ENCODE data around the gene CHMP1B.

The CHMP1B gene

DNA sequence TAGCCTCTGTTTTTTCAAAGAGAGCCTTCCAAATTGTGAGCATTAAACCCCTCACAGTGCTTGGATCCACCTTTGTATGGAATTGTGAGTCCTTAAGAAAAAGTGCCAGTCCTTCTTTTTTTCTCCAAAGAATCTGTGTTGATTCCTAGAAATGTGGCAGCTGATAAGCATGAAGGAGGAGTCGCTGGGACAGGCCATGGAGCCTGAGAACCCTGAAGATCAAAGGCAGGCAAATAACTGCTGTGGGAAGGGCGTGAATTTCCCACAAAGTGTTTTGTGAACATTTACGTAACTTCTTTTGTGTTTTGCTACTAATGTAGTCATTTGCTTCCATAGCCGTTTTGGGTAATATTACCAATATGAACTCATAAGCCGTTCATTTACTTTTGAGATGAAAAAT lies 27.7 kb upstream of the CHMP1B start:
- H3K4me1 Mint-ChIP-seq = no peaks in the 10 kb centered on the region
- H3K4me3 Mint-ChIP-seq = no peak overlapping the region
- ATAC-seq (no peak), DNase-seq (no peak)
- no peaks in the 10 kb centered on the region for H3K27me3 Mint-ChIP-seq
- H3K27ac Mint-ChIP-seq = no peak overlapping the region
- H3K9me3 Mint-ChIP-seq = no peaks in the 10 kb centered on the region

DNA sequence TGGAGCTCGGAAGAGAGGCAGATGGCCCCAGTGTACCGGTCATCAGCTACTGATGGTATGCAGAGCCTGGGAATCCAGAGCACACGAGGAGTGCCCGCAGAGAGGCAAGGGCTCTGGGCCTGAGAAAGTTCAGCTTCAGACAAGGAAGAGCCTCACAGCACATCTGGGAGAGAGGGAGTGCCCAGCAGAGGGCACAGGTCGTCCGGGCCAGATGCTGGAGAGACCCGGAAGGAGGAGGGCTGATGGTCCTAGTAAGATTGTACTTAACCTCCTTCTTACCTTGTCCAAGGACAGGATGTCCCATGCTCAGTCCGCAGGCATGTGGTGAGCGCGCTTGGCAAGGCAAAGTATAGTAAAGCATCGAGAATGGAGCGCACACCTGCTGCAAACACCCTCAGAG lies 24.4 kb upstream of the CHMP1B start:
- no peak overlapping the region for H3K27ac Mint-ChIP-seq

DNA sequence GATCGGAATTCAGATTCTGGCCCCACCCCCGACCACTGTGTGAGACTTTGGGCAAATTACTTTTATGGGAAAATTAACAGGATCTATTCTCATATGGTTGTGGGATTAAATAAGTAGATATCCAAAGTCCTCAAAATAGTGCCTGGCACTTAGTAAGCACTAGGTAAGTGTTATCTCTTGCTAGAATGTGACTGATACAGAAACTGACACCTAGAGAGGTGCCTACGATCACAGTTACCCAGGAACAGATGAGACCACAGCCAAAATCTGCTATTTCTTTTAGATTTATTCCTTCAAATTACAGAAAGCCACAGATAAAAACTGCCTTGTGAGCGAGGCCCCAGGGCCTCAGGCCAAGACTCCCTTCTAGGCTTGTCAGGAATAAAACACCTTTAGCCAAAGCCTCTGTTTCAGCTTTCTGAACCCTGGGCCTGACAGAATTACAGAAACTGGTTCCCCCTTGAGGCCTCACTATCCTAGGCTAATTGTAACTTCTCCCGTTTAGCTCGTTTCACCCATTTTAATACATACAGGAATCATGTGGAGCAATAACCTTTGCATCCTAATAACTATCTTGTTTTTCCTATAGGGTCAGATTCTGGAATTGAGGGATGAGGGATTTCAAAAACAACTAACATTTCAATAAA lies 22.3 kb upstream of the CHMP1B start:
- DNase-seq (no peak), ATAC-seq (peak; percentile 65)
- no peaks in the 10 kb centered on the region for H3K4me1 Mint-ChIP-seq
- H3K4me3 Mint-ChIP-seq = no peak overlapping the region
- H3K27ac Mint-ChIP-seq = no peak overlapping the region
- H3K27me3 Mint-ChIP-seq = no peaks in the 10 kb centered on the region
- H3K9me3 Mint-ChIP-seq = no peaks in the 10 kb centered on the region

More for the DNA sequence above, 24.4 kb upstream of the CHMP1B start:
- H3K4me1 Mint-ChIP-seq = no peaks in the 10 kb centered on the region
- H3K9me3 Mint-ChIP-seq = no peaks in the 10 kb centered on the region
- ATAC-seq (no peak), DNase-seq (no peak)
- no peaks in the 10 kb centered on the region for H3K27me3 Mint-ChIP-seq
- no peak overlapping the region for H3K4me3 Mint-ChIP-seq

DNA sequence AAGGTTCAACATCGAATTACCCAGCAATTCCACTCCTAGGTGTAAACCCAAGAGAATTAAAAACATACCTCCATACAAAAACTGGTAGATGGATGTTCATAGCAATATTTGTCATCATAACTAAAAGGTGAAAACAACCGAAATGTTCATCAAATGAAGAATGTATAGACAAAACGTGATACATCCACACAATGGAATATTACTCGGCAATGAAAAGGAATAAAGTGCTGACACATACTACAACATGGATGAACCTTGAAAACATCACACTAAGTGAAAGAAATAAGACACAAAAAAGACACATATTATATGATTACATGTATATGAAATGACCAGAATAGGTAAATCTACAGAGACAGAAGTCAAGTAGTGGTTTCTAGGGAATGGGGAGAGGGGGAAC lies 20.6 kb upstream of the CHMP1B start:
- Mint-ChIP-seq H3K27me3 (no peaks in the 10 kb centered on the region), H3K4me3 (no peak overlapping the region), H3K4me1 (no peaks in the 10 kb centered on the region), H3K27ac (no peak overlapping the region), H3K9me3 (no peaks in the 10 kb centered on the region)
- no peak for ATAC-seq
- DNase-seq = no peak

DNA sequence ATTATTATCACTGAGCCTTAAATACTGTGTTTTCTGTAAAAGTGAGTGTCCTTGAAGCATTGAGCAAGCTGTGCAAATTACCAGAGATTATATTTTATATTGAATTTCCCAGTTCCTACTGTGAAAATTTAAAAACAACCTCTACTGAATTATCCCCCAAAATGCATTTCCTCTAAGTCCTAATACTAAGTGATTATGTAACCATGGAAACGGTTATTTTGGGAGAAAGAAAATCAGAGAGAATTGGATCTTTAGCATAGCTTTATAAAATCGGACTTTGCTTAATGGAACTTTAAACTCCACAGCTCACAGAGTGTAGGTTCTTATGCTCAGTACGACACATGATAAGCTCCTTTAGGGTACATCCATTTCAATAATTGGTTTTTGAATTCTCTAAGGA lies 19.3 kb upstream of the CHMP1B start:
- no peaks in the 10 kb centered on the region for H3K9me3 Mint-ChIP-seq
- no peak overlapping the region for H3K27ac Mint-ChIP-seq
- H3K4me1 Mint-ChIP-seq = no peaks in the 10 kb centered on the region
- DNase-seq (no peak), ATAC-seq (no peak)
- no peaks in the 10 kb centered on the region for H3K27me3 Mint-ChIP-seq
- H3K4me3 Mint-ChIP-seq = no peak overlapping the region

DNA sequence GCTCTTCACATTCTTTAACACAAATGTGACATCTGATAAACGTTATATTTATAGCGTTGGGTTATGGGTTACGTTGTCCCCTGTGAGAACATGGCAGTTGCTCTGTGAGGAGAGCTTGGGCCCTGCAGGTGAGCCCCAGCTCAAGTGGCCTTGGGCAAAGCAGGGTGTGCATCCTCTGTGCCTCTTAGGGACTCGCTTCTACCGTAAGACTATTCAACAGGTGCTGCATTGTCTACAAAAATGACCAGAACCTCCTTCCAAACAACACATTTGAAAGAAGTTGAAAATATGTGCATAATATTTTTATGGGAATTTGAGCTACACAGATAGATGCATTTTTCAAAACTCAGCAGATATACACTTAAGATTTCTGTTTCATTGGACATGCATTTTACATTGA lies 16.4 kb upstream of the CHMP1B start:
- no peaks in the 10 kb centered on the region for H3K27me3 Mint-ChIP-seq
- H3K9me3 Mint-ChIP-seq = no peaks in the 10 kb centered on the region
- H3K4me3 Mint-ChIP-seq = no peak overlapping the region
- no peak for DNase-seq
- ATAC-seq = no peak
- H3K4me1 Mint-ChIP-seq = no peaks in the 10 kb centered on the region
- H3K27ac Mint-ChIP-seq = no peak overlapping the region

DNA sequence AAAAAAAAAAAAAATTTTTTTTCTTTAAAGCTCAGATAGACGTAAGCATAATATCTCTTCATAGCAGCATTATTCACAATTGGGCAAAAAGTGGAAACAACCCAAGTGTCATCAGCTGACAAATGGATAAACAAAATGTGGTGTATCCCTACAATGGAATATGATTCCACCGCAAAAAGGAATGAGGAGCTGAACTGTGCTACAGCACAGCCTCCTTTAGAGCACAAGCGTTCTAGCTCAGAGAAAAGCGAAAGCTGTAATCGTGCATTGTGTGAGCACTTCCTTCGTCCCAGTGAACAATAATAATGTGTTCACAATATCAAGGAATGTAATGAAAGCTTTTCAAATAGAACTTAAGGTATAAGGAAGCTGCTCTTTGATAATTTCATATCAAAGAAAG lies 11.7 kb upstream of the CHMP1B start:
- Mint-ChIP-seq H3K27ac (no peak overlapping the region), H3K4me1 (no peaks in the 10 kb centered on the region), H3K4me3 (no peak overlapping the region), H3K9me3 (no peaks in the 10 kb centered on the region), H3K27me3 (no peaks in the 10 kb centered on the region)
- DNase-seq (no peak), ATAC-seq (no peak)

DNA sequence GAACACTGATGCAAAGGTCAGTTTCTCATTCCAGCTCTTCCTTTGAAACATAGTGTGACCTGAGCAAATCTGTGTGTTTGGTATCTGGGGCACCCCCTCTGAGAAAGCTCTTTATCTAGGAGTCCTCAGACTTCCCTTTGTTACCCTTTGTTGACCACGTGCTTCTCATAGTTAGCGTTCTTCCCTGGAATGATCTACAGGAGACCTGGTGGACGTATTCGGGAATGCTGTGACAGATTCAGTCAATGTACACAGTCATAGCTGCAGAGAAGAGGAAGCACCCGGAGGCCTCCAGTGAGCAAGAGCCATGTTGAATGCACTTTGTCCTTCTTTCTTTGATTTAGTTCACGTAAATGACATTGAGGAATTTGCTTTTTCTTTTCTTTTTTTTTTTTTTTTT lies 10.7 kb upstream of the CHMP1B start:
- Mint-ChIP-seq H3K27me3 (no peaks in the 10 kb centered on the region), H3K9me3 (no peaks in the 10 kb centered on the region)
- no peak for DNase-seq

DNA sequence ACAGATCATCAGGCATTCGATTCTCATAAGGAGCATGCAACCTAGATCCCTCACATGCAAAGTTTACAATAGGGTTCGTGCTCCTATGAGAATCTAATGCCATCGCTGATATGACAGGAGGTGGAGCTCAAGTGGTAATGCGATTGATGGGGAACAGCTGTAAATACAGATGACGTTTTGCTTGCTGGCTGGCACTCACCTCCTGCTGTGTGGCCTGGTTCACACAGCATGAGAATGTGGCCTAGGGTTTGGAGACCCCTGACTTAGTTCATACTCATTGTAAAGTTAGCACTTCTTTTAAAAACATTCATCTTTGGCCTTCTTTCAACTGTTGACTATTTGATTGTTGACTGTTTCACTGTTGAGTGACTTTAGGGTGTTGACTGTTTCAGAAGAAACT lies 8.7 kb upstream of the CHMP1B start:
- H3K27me3 Mint-ChIP-seq = no peaks in the 10 kb centered on the region
- no peaks in the 10 kb centered on the region for H3K4me1 Mint-ChIP-seq
- H3K27ac Mint-ChIP-seq = peak overlapping the region in 1 of 2 donors; percentile 19
- no peak for DNase-seq
- no peak overlapping the region for H3K4me3 Mint-ChIP-seq
- H3K9me3 Mint-ChIP-seq = no peaks in the 10 kb centered on the region
- ATAC-seq = no peak

More for the DNA sequence above, 10.7 kb upstream of the CHMP1B start:
- Mint-ChIP-seq H3K4me3 (no peak overlapping the region), H3K27ac (no peak overlapping the region), H3K4me1 (no peaks in the 10 kb centered on the region)
- ATAC-seq = no peak

DNA sequence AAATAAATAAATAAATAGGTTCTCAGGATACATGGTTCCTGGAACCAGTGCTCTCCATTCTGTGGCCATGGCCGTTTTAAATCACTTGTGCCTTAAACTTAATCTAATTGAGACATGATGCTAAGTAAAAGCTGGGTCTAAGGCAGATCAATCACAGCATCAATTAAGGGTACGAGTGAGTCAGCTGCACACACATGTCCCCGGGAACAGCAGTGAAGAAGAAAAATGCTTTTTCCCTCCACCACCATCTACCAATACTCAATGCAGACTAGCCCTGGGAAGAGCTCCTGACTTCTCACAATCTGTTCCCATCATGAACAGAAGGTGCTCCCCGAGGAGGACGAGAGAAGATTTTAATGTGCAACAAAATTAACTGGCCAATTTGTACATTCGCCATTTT lies 6.8 kb upstream of the CHMP1B start:
- Mint-ChIP-seq H3K9me3 (no peaks in the 10 kb centered on the region), H3K4me3 (no peak overlapping the region), H3K4me1 (peaks cover 5% of the 10 kb centered on the region), H3K27me3 (no peaks in the 10 kb centered on the region), H3K27ac (peak overlapping the region in 1 of 2 donors; percentile 76)
- DNase-seq = no peak
- ATAC-seq = no peak

DNA sequence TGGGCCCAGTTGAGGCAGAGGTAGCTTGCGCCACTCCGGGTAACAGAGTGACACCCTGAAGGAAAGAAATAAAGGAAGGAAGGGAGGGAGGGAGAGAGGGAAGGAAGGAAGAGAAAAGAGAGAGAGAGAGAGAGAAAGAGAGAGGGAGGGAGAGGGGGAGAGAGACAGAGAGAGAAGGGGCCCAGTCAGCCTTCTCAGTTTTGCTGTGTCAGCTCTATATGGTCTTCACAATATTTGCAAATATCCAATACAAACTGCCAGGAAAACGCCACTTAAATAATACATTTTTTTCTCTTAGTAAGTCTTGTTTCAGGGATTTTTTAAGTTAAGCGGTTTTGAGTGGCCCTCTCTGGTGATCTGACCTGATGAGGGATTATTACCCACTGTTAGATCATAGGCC lies 5.6 kb upstream of the CHMP1B start:
- H3K4me1 Mint-ChIP-seq = peaks cover 17% of the 10 kb centered on the region
- no peak overlapping the region for H3K27ac Mint-ChIP-seq
- ATAC-seq (no peak), DNase-seq (no peak)
- H3K4me3 Mint-ChIP-seq = no peak overlapping the region
- no peaks in the 10 kb centered on the region for H3K27me3 Mint-ChIP-seq
- H3K9me3 Mint-ChIP-seq = no peaks in the 10 kb centered on the region

DNA sequence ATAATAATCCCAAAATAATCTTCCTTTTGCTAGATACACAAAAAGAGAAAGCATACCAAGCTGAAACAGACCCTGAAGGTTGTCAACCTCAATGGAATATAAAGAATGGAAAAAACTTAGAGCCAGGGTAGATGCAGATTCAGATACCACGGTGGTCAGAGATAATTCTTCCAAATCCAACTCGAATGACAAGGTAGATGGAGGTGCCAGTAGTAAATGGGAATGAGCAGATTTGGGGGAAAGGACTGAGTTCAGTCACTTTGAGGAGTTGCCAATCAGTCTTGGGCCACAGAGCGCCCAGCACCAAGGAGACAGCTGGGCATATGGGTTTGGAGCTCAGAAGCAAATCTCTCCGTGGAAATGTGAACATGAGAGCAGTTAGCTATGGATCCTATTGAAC lies 3.4 kb upstream of the CHMP1B start:
- ATAC-seq (no peak), DNase-seq (no peak)
- Mint-ChIP-seq H3K9me3 (no peaks in the 10 kb centered on the region), H3K27ac (no peak overlapping the region), H3K4me3 (no peak overlapping the region), H3K27me3 (no peaks in the 10 kb centered on the region), H3K4me1 (peaks cover 31% of the 10 kb centered on the region)

DNA sequence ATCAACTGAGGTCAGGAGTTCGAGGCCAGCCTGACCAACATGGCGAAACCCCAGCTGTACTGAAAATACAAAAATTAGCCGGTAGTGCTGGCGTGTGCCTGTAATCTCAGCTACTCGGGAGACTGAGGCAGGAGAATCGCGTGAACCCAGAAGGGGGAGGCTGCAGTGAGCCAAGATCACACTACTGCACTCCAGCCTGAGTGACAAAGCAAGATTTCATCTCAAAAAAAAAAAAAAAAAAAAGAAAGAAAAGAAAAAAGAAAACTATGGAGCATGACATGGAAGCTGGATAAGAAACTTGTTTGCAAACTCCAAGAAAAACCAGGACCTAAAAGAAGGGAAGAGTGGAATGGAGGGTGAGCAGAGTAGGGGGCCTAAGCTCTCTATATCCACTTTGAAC lies 1.9 kb upstream of the CHMP1B start:
- no peaks in the 10 kb centered on the region for H3K9me3 Mint-ChIP-seq
- peak overlapping the region; percentile 15 to 20 for H3K4me3 Mint-ChIP-seq
- no peak for DNase-seq
- H3K27me3 Mint-ChIP-seq = no peaks in the 10 kb centered on the region
- ATAC-seq = no peak
- peaks cover 43% of the 10 kb centered on the region for H3K4me1 Mint-ChIP-seq
- H3K27ac Mint-ChIP-seq = no peak overlapping the region

DNA sequence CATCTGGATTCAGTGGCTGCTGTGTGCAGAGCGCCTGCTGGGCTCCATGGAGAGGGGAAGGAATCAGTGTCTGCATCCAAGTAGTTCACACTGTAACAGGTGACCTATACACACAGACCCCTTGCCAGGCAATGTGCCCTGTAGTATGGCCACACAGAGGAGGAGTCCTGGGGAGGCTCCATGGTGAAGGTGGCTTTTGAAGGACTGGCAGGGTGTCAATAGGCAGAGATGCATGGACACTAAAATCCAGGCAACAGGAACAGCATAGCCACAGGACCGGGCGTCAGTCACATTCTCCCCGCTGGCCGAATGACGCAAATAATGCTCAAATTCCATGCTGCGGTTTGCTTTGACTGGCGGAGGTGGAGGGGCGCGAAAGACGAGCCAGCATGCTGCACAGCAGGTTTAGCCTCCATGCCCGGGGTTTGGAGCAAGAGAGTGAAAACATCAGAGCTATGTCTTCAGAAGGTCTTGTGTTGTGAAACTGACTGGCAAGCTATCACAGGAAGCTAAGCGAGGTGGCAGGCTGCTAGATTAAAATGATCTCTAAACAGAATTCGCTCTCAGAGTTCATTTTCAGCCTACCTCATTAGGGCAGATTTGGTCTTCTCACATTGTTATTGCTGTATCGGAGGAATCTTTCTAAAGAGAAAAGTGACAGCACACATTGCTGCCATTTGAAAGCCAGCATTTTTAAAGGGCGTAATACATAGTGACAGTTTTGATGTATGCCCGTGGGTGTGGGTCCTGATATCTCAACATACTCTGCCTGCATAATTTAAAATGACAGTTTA lies 1.2 kb upstream of the CHMP1B start:
- H3K4me3 Mint-ChIP-seq = peak overlapping the region; percentile 100
- DNase-seq (peak; percentile 18 to 50), ATAC-seq (peak; percentile 17)
- no peaks in the 10 kb centered on the region for H3K9me3 Mint-ChIP-seq
- H3K27ac Mint-ChIP-seq = peak overlapping the region; percentile 100
- H3K4me1 Mint-ChIP-seq = peaks cover 43% of the 10 kb centered on the region
- H3K27me3 Mint-ChIP-seq = no peaks in the 10 kb centered on the region

DNA sequence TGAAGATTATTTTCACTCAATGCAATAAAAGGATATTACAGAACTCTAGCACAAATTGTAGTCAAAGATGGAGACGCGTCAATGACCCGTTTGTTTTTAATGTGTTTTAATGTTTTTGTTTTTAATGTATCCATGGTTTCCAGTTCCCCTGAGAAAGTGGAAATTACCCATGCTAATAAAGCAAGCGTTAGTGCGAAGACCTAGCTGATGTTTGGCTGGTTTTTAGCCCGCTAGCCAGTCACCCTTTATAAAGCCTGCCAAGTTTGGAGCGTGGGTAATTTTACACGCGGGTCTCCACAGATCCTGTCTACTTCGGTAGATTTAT lies 430 bp upstream of the CHMP1B start:
- H3K4me3 Mint-ChIP-seq = peak overlapping the region; percentile 100
- H3K27me3 Mint-ChIP-seq = no peaks in the 10 kb centered on the region
- peaks cover 43% of the 10 kb centered on the region for H3K4me1 Mint-ChIP-seq
- DNase-seq (no peak), ATAC-seq (peak; percentile 52)
- no peaks in the 10 kb centered on the region for H3K9me3 Mint-ChIP-seq
- peak overlapping the region; percentile 100 for H3K27ac Mint-ChIP-seq

DNA sequence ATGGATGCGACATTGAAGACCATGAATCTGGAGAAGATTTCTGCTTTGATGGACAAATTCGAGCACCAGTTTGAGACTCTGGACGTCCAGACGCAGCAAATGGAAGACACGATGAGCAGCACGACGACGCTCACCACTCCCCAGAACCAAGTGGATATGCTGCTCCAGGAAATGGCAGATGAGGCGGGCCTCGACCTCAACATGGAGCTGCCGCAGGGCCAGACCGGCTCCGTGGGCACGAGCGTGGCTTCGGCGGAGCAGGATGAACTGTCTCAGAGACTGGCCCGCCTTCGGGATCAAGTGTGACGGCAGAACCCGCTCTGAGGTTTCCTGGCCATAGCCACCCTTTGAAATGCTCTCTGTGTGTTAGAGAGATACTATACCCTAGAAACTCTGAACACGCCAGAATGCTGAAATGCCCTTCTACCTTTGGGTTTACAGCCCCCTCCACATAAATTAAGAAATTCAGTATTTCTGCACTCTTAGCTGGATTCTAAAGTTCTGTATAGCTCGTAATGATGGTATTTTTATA lies 659 bp downstream of the CHMP1B start:
- H3K4me1 Mint-ChIP-seq = peaks cover 43% of the 10 kb centered on the region
- DNase-seq = peak; percentile 34 to 52
- H3K27ac Mint-ChIP-seq = peak overlapping the region; percentile 100
- H3K9me3 Mint-ChIP-seq = no peaks in the 10 kb centered on the region
- no peaks in the 10 kb centered on the region for H3K27me3 Mint-ChIP-seq
- peak overlapping the region; percentile 100 for H3K4me3 Mint-ChIP-seq
- ATAC-seq = peak; percentile 55
